ENCODE results near the gene LCE3D. TPM values are rescaled to one million over a fixed set of nuclear protein-coding genes. Genes with fewer than 3 reads are reported as not detected.

Gene LCE3D
- total RNA-seq, 1 experiment from 2014 or later, result not detected

GRCh38 chr1:152537496-152537895 is 42.8 kb downstream of the LCE3D start (continued):
- TF ChIP-seq CBFB (CRISPR knock-in tag; IDR thresholded peaks at IDR 0.05; ENCODE audit: low read depth), result no peak
- no peak for TF ChIP-seq JAZF1 (CRISPR knock-in tag; IDR thresholded peaks at IDR 0.05)

- no peak for DNase-seq (ENCODE audit: low spot score)
- TF ChIP-seq ZBTB43 (CRISPR knock-in tag; IDR thresholded peaks at IDR 0.05) (no peak), E2F1 (CRISPR knock-in tag; IDR thresholded peaks at IDR 0.05) (no peak), TCF7 (CRISPR knock-in tag; IDR thresholded peaks at IDR 0.05; ENCODE audit: low read depth) (no peak), ESRRA (CRISPR knock-in tag; IDR thresholded peaks at IDR 0.05; ENCODE audit: borderline replicate concordance) (no peak), ELF4 (CRISPR knock-in tag; IDR thresholded peaks at IDR 0.05; ENCODE audit: low read depth) (no peak), ZNF121 (CRISPR knock-in tag; IDR thresholded peaks at IDR 0.05) (no peak), HMGXB4 (CRISPR knock-in tag; IDR thresholded peaks at IDR 0.05) (no peak), GABPB1 (CRISPR knock-in tag; IDR thresholded peaks at IDR 0.05) (no peak), ZNF317 (CRISPR knock-in tag; IDR thresholded peaks at IDR 0.05; ENCODE audit: borderline replicate concordance, low read depth) (no peak), ZNF512 (CRISPR knock-in tag; IDR thresholded peaks at IDR 0.05; ENCODE audit: borderline replicate concordance) (no peak), FOXJ3 (CRISPR knock-in tag; IDR thresholded peaks at IDR 0.05; ENCODE audit: borderline replicate concordance) (no peak), NR2C2 (CRISPR knock-in tag; IDR thresholded peaks at IDR 0.05) (no peak), CBFB (CRISPR knock-in tag; IDR thresholded peaks at IDR 0.05; ENCODE audit: low read depth) (no peak), EMX1 (CRISPR knock-in tag; IDR thresholded peaks at IDR 0.05) (no peak)
- Mint-ChIP-seq H3K4me1 (no peaks in the 10 kb centered on the region), H3K27me3 (ENCODE audit: low read depth) (peaks cover 4% of the 10 kb centered on the region; the same call in 1 of the 2 replicates), H3K9me3 (peaks cover 85% of the 10 kb centered on the region), H3K27ac (no peak overlapping the region), H3K4me3 (no peak overlapping the region), H3K36me3 (peaks cover 80% of the 10 kb centered on the region)
- POLR2A ChIA-PET, result no interaction called here
- no peak for ATAC-seq
- CTCF ChIA-PET, result no interaction called here
Observed at GRCh38 chr1:152535774-152536173, 44.5 kb downstream of the LCE3D start.

GRCh38 chr1:152533327-152533938 is 46.9 kb downstream of the LCE3D start:
- DNase-seq (ENCODE audit: low spot score) (peak; percentile 22), ATAC-seq (no peak)
- ChIA-PET POLR2A (no interaction called here), CTCF (no interaction called here)
- H3K27me3 Mint-ChIP-seq (ENCODE audit: low read depth), result peaks cover 13% of the 10 kb centered on the region
- H3K9me3 Mint-ChIP-seq, result peaks cover 85% of the 10 kb centered on the region
- no peaks in the 10 kb centered on the region for H3K4me1 Mint-ChIP-seq
- no peak overlapping the region for H3K4me3 Mint-ChIP-seq
- no peak overlapping the region for H3K27ac Mint-ChIP-seq
- H3K36me3 Mint-ChIP-seq, result peaks cover 80% of the 10 kb centered on the region
- no peak for TF ChIP-seq ZNF671 (CRISPR knock-in tag; IDR thresholded peaks at IDR 0.05)
- TF ChIP-seq CDX4 (CRISPR knock-in tag; IDR thresholded peaks at IDR 0.05; ENCODE audit: borderline replicate concordance), result no peak
- no peak for TF ChIP-seq GRHL2 (CRISPR knock-in tag; IDR thresholded peaks at IDR 0.05; ENCODE audit: insufficient replicate concordance, severe bottlenecking)
- TF ChIP-seq AR (CRISPR knock-in tag; IDR thresholded peaks at IDR 0.05), result no peak

Measured in WTC11 (cell line).